ELR (cell line): Measurements from ENCODE around the gene CERS6.

Experiments
- DNase-seq: peaks from one replicate; pipeline ENCODE4 v3.0.0-alpha.2; 2015; ENCODE audit warnings: low read depth

CERS6 gene

GRCh38 chr2:168801961-168802858 is 346.1 kb downstream of the CERS6 start, which contains the start of gene NOSTRIN:
Gene NOSTRIN, plus strand, starts transcription at chr2:168802637. Its CDS starts 10 bp downstream, at chr2:168802647.
- no peak for DNase-seq

- DNase-seq, result no peak
These were observed 347.0 kb downstream of the CERS6 start for GRCh38 chr2:168802859-168803725.

- no peak for DNase-seq
These were observed 348.1 kb downstream of the CERS6 start for GRCh38 chr2:168804214-168804613.

- no peak for DNase-seq
These were observed 349.5 kb downstream of the CERS6 start for GRCh38 chr2:168805615-168806014.

GRCh38 chr2:168809537-168809936 is 353.5 kb downstream of the CERS6 start:
- DNase-seq, result no peak

- no peak for DNase-seq
These were observed 354.2 kb downstream of the CERS6 start for GRCh38 chr2:168810235-168810634.

GRCh38 chr2:168811696-168812095 is 355.6 kb downstream of the CERS6 start:
- peak; percentile 24 for DNase-seq

- peak; percentile 81 for DNase-seq
These were observed 358.0 kb downstream of the CERS6 start for GRCh38 chr2:168814046-168814445.

GRCh38 chr2:168814939-168815907 is 359.2 kb downstream of the CERS6 start:
- no peak for DNase-seq

GRCh38 chr2:168816369-168816768 is 360.3 kb downstream of the CERS6 start:
- peak; percentile 87 for DNase-seq

- no peak for DNase-seq
These were observed 363.1 kb downstream of the CERS6 start for GRCh38 chr2:168819050-168819715.

- peak; percentile 35 for DNase-seq
These were observed 363.9 kb downstream of the CERS6 start for GRCh38 chr2:168819829-168820489.

GRCh38 chr2:168821577-168821976 is 365.5 kb downstream of the CERS6 start:
- no peak for DNase-seq

- no peak for DNase-seq
These were observed 365.9 kb downstream of the CERS6 start for GRCh38 chr2:168821992-168822391.
